GM12892 (cell line): ENCODE measurements around the gene TRAF3IP1.

ENCODE experiments used
- POLR2A ChIP-seq: IDR thresholded peaks from 2 replicates; pipeline ENCODE4 v1.6.1; 2011; ENCODE audit warnings: low read depth, low read length, control low read depth
- POLR2AphosphoS5 ChIP-seq: IDR thresholded peaks from 2 replicates; pipeline ENCODE4 v1.6.1; 2011; ENCODE audit warnings: low read depth, low read length, control low read depth

DNA sequence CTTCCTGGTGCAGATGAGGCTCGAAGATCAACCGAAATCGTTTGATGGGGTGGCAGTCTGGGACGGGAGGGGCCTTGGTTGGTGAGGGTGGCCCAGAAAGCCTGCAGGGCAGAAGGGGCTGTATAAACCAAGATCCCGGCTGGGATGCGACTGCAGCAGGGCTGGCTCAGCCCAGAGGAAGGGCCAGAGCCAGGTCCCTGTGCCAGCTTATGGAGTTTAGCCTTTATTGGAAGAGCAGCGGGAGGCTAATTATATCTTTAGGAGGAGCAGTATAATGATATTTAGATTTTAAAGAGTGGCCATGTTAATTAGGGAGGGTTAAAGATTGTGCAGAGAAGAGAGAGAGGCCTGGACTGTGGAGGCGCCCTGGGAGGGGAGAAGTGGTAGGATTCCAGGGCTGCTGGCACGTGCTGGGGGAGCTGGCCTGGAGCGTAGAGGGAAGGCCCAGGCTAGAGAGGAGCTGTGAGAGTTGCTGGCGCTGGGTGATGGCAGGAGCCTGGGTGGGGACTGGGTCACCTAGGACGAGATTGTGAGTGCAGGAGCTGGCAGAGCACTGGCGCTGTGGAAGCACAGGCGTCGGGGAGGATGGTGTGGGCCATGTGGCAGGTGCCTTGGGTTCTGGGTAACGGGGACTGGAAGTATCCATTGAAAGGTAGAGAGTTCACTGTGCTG lies 25.1 kb downstream of the TRAF3IP1 start:
- TF ChIP-seq POLR2AphosphoS5 (no peak), POLR2A (no peak)
